Measurements from ENCODE around the gene CHD3. TPM values are rescaled to one million over a fixed set of nuclear protein-coding genes. Genes with fewer than 3 reads are reported as not detected.

The CHD3 gene
- polyA plus RNA-seq, 1 of the 3 experiments (the other 2 are of a cell fraction): 56.2 TPM

- TF ChIP-seq FOSL2 (IDR thresholded peaks at IDR 0.05; ENCODE audit: borderline replicate concordance, low read depth) (no peak), YY1 (IDR thresholded peaks at IDR 0.05; ENCODE audit: low read depth) (no peak), ELF1 (IDR thresholded peaks at IDR 0.05) (no peak), IRF3 (IDR thresholded peaks at IDR 0.05; ENCODE audit: low read depth, low read length) (no peak), JUND (IDR thresholded peaks at IDR 0.05) (no peak)
Measured at GRCh38 chr17:7846063-7846735, 42.4 kb upstream of the CHD3 start (continued).

- H3K4me2 ChIP-seq: no peak overlapping the region
- peaks cover 8 to 21% of the 10 kb centered on the region in 2 experiments; a peak in 2 of 4 replicates for H3K4me1 ChIP-seq (ENCODE audit: control insufficient read depth in 1 of 2, insufficient read depth in 2 of 2, low read depth in 1 of 2, low read length in 1 of 2)
- no peaks in the 10 kb centered on the region for H3K9me2 ChIP-seq
- peaks cover 33% of the 10 kb centered on the region for H3F3A ChIP-seq (replicated peaks; ENCODE audit: insufficient read depth)
- H4K20me1 ChIP-seq (ENCODE audit: insufficient read depth): peaks cover 41% of the 10 kb centered on the region
- ChIA-PET POLR2A (interaction anchor here (0.6 kb wide), 1 partner anchor 24 kb away, joined by 3 read pairs; no protein-coding TSS in a partner anchor), CTCF (interaction anchor here (0.6 to 5.7 kb wide), 3 partner anchors 13 to 271 kb away, joined by 3 to 58 read pairs (median 19); partner anchors contain the start of gene KDM6B)
- H3K4me3 ChIP-seq (ENCODE audit: low read depth in 2 of 2, low read length in 1 of 2): no peak overlapping the region
- 92% methylated on average over 16 of the region's 34 CpGs for WGBS (ENCODE audit: low lambda C conversion rate)
- no peak overlapping the region for H2AFZ ChIP-seq (ENCODE audit: low read depth)
- H3K9me3 ChIP-seq: no peaks in the 10 kb centered on the region
- H3K27me3 ChIP-seq (ENCODE audit: insufficient read depth): no peaks in the 10 kb centered on the region
- no peak overlapping the region for H3K9ac ChIP-seq
- no peak overlapping the region for H3K27ac ChIP-seq (ENCODE audit: low read depth in 2 of 2, low read length in 1 of 2)
- DNase-seq: no peak
- peaks cover 30% of the 10 kb centered on the region for H3K79me2 ChIP-seq (ENCODE audit: insufficient read depth)
- H3K36me3 ChIP-seq (replicated peaks in 1 of 2; ENCODE audit: control insufficient read depth in 1 of 2, insufficient read depth in 2 of 2, low read length in 1 of 2): peaks cover 25 to 52% of the 10 kb centered on the region in 2 experiments
- no peak for TF ChIP-seq USF1 (IDR thresholded peaks at IDR 0.05; ENCODE audit: borderline replicate concordance, low read depth)
- TF ChIP-seq RFX5 (IDR thresholded peaks at IDR 0.05; ENCODE audit: low read length): no peak
- TF ChIP-seq NRF1 (IDR thresholded peaks at IDR 0.05; ENCODE audit: low read depth, low read length): no peak
- no peak for TF ChIP-seq GATA2 (CRISPR knock-in tag; IDR thresholded peaks at IDR 0.05)
- TF ChIP-seq GABPA (IDR thresholded peaks at IDR 0.05; ENCODE audit: low read depth): no peak
- no peak for TF ChIP-seq USF2 (IDR thresholded peaks at IDR 0.05; ENCODE audit: borderline replicate concordance, low read depth, low read length)
- TF ChIP-seq JUND (IDR thresholded peaks at IDR 0.05): no peak
- no peak for TF ChIP-seq MEF2A (IDR thresholded peaks at IDR 0.05; ENCODE audit: borderline replicate concordance, low read depth)
- TF ChIP-seq RCOR1 (IDR thresholded peaks at IDR 0.05; ENCODE audit: low read length): no peak
- no peak for TF ChIP-seq EZH2phosphoT487 (IDR thresholded peaks at IDR 0.05; ENCODE audit: borderline replicate concordance, low read depth)
- no peak for TF ChIP-seq MXI1 (IDR thresholded peaks at IDR 0.05; ENCODE audit: low read depth, low read length)
- no peak for TF ChIP-seq PBX3 (IDR thresholded peaks at IDR 0.05)
- TF ChIP-seq REST (IDR thresholded peaks at IDR 0.05; ENCODE audit: low read depth, low read length): no peak
- TF ChIP-seq TCF12 (IDR thresholded peaks at IDR 0.05): no peak
- TF ChIP-seq RXRA (IDR thresholded peaks at IDR 0.05; ENCODE audit: borderline replicate concordance, low read depth): no peak
- no peak for TF ChIP-seq NFIC (IDR thresholded peaks at IDR 0.05; ENCODE audit: borderline replicate concordance)
- TF ChIP-seq MAX (IDR thresholded peaks at IDR 0.05; ENCODE audit: low read depth): no peak
- no peak for TF ChIP-seq YY1 (IDR thresholded peaks at IDR 0.05; ENCODE audit: low read depth)
Measured at GRCh38 chr17:7846765-7847661, 41.6 kb upstream of the CHD3 start.

Measured in SK-N-SH (cell line).